ENCODE measurements around the gene IMP4. TPM values are rescaled to one million over a fixed set of nuclear protein-coding genes. Genes with fewer than 3 reads are reported as not detected.

Gene IMP4
- total and polyA plus RNA-seq, 2 of the 13 experiments (the other 11 are each of a cell fraction or from before 2014, with no cell fraction given) = 142 to 158 TPM

DNA sequence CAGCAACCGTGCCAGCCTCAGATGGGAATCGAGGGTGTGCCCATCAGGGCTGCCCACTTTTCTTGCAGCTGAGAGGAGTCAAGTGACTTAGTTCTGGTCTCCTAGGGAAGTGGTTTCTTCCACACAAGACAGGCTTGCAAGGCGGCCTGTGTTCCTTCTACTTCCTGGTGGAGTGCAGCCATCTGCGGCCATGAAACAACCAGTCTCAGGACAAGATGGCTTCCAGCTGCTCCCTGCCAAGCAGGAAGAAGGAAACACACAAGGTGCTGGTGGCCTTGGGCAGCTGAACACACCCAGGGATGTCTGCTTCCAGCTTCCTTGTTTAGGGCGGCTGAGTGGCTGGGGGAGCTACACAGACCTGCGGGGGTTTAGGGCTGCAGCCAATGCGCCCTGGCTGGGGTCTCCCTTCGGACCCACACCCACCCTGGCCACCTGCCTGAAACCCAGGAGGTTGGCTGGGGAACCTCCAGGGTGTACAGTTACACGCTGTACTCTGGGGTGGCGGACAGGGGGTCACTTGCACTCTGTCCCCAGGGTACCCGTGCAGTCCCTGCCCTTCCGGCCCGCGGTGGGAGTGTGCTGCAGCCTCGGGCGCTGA lies 47.9 kb downstream of the IMP4 start (continued):
- TF ChIP-seq CCAR2 (optimal IDR thresholded peaks at IDR 0.05; ENCODE audit: low read depth, low read length) = no peak
- TF ChIP-seq MXD1 (CRISPR knock-in tag; IDR thresholded peaks at IDR 0.05) = no peak
- TF ChIP-seq KLF11 (CRISPR knock-in tag; IDR thresholded peaks at IDR 0.05) = no peak
- TF ChIP-seq KDM4B (CRISPR knock-in tag; IDR thresholded peaks at IDR 0.05) = no peak
- TF ChIP-seq WIZ (CRISPR knock-in tag; IDR thresholded peaks at IDR 0.05) = no peak
- TF ChIP-seq, protein P1, sequence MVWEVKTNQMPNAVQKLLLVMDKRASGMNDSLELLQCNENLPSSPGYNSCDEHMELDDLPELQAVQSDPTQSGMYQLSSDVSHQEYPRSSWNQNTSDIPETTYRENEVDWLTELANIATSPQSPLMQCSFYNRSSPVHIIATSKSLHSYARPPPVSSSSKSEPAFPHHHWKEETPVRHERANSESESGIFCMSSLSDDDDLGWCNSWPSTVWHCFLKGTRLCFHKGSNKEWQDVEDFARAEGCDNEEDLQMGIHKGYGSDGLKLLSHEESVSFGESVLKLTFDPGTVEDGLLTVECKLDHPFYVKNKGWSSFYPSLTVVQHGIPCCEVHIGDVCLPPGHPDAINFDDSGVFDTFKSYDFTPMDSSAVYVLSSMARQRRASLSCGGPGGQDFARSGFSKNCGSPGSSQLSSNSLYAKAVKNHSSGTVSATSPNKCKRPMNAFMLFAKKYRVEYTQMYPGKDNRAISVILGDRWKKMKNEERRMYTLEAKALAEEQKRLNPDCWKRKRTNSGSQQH (CRISPR knock-in tag; IDR thresholded peaks at IDR 0.05; ENCODE audit: low read depth) = 0 out of 2 replicates have a peak, but pooled peaks have one; percentile 44
- TF ChIP-seq DMTF1 (CRISPR knock-in tag; IDR thresholded peaks at IDR 0.05) = no peak
- no peak for TF ChIP-seq ZNF143 (CRISPR knock-in tag; IDR thresholded peaks at IDR 0.05)
- TF ChIP-seq TEAD3 (CRISPR knock-in tag; optimal IDR thresholded peaks at IDR 0.05; ENCODE audit: borderline replicate concordance) = no peak
- no peak for TF ChIP-seq HNRNPK (IDR thresholded peaks at IDR 0.05; ENCODE audit: low read depth, low read length, poor library complexity, severe bottlenecking)
- 0 out of 2 replicates have a peak, but pooled peaks have one; percentile 7 for TF ChIP-seq PITX1 (CRISPR knock-in tag; IDR thresholded peaks at IDR 0.05)
- 0 out of 2 replicates have a peak, but pooled peaks have one; percentile 24 for TF ChIP-seq NR1H2 (CRISPR knock-in tag; IDR thresholded peaks at IDR 0.05; ENCODE audit: borderline replicate concordance, low read depth)
- TF ChIP-seq ZXDC (CRISPR knock-in tag; IDR thresholded peaks at IDR 0.05) = no peak
- peak; percentile 48 for TF ChIP-seq YY1 (IDR thresholded peaks at IDR 0.05; ENCODE audit: insufficient read depth, insufficient replicate concordance, low read depth, low read length)
- TF ChIP-seq GPN1 (CRISPR knock-in tag; IDR thresholded peaks at IDR 0.05; ENCODE audit: borderline replicate concordance) = no peak
- no peak for TF ChIP-seq PTBP1 (IDR thresholded peaks at IDR 0.05; ENCODE audit: low read depth, low read length, poor library complexity, severe bottlenecking)
- no peak for TF ChIP-seq MED8 (CRISPR knock-in tag; IDR thresholded peaks at IDR 0.05; ENCODE audit: insufficient replicate concordance)
- no peak for TF ChIP-seq HNRNPUL1 (IDR thresholded peaks at IDR 0.05; ENCODE audit: low read depth, low read length)
- TF ChIP-seq NFIC (IDR thresholded peaks at IDR 0.05; ENCODE audit: low read length) = no peak
- peak; percentile 80 for TF ChIP-seq ZBTB7A (CRISPR knock-in tag; IDR thresholded peaks at IDR 0.05)
- 0 out of 2 replicates have a peak, but pooled peaks have one; percentile 5 for TF ChIP-seq IRF9 (CRISPR knock-in tag; IDR thresholded peaks at IDR 0.05; ENCODE audit: borderline replicate concordance)
- TF ChIP-seq GATAD1 (CRISPR knock-in tag; IDR thresholded peaks at IDR 0.05) = no peak
- no peak for TF ChIP-seq ZNF256 (CRISPR knock-in tag; conservative IDR thresholded peaks at IDR 0.05)
